SK-N-MC (cell line): ENCODE measurements around the gene FA2H.

ENCODE experiments used
- DNase-seq: peaks from one replicate; pipeline ENCODE4 v3.0.0-alpha.2; 2011; ENCODE audit warnings: low read depth, low spot score
- H3K27ac ChIP-seq: fragments of 200-600 bp; sonication (generic); 2 replicates; pipeline ENCODE4 v1.5.1; 2016; ENCODE audit warnings: mixed run types
- H3K36me3 ChIP-seq: fragments of 200-600 bp; sonication (generic); 2 replicates; pipeline ENCODE4 v1.6.1; 2017; ENCODE audit warnings: antibody characterized with exemption, low read length, mixed read lengths; ENCODE audit not compliant: insufficient read depth
- H3K4me3 ChIP-seq: fragments of 200-600 bp; sonication (generic); 2 replicates; pipeline ENCODE4 v1.5.1; 2016
- H3K9ac ChIP-seq: fragments of 200-600 bp; sonication (generic); 2 replicates; pipeline ENCODE4 v1.8.0; 2017; ENCODE audit warnings: mixed run types, mixed read lengths; ENCODE audit not compliant: insufficient read length
- H3K9me3 ChIP-seq: fragments of 200-600 bp; sonication (generic); 2 replicates; pipeline ENCODE4 v1.6.1; 2017; ENCODE audit warnings: low read depth, mild to moderate bottlenecking, antibody characterized with exemption, low read length, moderate library complexity, mixed read lengths
- EZH2 ChIP-seq: fragments of 200-600 bp; sonication (generic); IDR thresholded peaks from one replicate; pipeline ENCODE4 v1.6.1; 2017; ENCODE audit warnings: antibody characterized with exemption
- FOXP2 ChIP-seq: optimal IDR thresholded peaks from 2 replicates; pipeline ENCODE3; 2011; ENCODE audit warnings: mild to moderate bottlenecking, moderate library complexity; ENCODE audit not compliant: insufficient read depth; ENCODE audit errors: extremely low read length, control extremely low read depth
- POLR2AphosphoS5 ChIP-seq: IDR thresholded peaks from 2 replicates; pipeline ENCODE4 v1.6.1; 2012; ENCODE audit warnings: mild to moderate bottlenecking, low read depth, low read length, borderline replicate concordance

The FA2H gene

DNA sequence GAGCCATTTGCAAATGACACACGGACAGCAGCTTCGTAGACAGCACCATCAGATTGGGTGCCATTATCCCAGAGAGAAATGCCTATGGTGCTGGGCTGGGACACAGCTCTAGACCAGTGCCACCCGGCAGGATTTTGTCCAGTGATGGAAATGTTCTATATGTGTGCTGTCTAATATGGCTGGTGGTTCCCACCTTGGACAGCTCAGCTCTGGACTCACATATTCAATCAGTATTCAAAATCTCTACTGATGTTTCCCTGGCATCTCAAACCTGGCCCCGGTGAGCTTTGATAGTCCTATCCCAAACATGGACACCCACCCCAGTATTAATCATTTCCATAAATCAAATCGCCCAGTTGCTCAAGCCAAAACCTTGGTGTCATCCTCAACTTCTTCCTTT is 23.0 kb downstream of the FA2H start:
- Histone ChIP-seq H3K9me3 (no peaks in the 10 kb centered on the region), H3K27ac (no peak overlapping the region)
- TF ChIP-seq EZH2 (no peak), FOXP2 (no peak), POLR2AphosphoS5 (no peak)

DNA sequence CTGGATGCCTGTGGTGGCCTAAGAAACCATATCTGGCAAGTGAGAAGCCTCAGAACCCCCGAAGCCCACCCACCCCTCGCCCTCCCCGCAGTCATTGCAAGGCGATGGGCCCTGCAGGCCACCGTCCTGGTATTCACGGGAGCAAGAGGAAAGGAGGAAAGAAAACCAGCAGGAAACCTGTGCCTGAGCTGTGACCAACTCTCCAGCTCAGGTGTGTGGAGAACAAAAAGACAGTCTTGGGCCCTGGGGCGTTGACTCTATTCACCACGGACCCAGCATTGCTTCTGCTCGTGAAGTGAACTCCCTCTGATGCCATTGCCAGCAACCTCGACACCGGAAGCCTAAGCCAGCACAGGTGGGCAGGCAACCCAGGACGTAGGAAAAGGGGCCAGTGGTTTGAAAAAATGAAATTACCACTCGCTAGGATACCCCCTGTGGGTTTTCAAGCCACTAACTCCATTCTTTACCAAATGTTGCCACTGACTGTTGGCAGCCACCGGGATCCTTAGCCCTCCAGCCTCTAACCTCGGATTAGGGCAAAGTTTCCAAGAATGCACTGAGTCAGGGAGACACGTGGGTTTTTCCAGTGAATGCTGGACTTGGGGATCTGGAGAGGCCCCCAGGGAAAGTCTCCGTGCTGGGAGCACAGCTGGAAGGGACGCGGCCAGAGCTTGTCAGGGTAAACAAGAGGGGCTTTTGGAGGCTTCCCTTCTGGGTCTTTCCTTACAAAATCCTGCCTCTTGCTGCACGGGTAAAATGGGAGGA is 25.1 kb downstream of the FA2H start:
- Histone ChIP-seq H3K27ac (no peak overlapping the region), H3K36me3 (no peaks in the 10 kb centered on the region), H3K9ac (no peak overlapping the region), H3K4me3 (no peak overlapping the region), H3K9me3 (no peaks in the 10 kb centered on the region)
- TF ChIP-seq FOXP2 (no peak), POLR2AphosphoS5 (no peak), EZH2 (no peak)
- DNase-seq: no peak

More for the DNA sequence above, 23.0 kb downstream of the FA2H start:
- Histone ChIP-seq H3K36me3 (no peaks in the 10 kb centered on the region), H3K9ac (no peak overlapping the region), H3K4me3 (no peak overlapping the region)
- no peak for DNase-seq

DNA sequence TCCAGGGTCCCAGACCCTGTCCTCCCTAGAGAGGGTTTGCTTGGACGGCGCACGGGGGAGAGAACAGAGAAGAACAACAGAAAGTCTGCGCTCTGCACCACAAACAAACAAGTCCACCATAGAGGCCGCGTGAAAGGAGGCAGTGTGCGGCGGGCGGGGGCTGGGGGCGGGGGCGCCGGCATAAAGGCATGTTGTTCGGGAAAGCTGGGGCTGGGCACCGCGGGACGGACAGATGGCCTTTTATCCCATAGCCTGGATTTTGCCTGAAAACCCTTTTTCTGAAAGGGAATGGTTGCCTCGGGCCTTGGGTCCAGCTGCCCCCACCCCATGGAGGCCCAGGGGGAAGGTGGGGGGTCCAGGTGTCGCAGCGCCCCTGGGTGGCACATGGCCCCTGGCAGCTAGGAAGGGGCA is 26.0 kb downstream of the FA2H start:
- H3K9me3 ChIP-seq: no peaks in the 10 kb centered on the region
- no peak overlapping the region for H3K4me3 ChIP-seq
- no peak for DNase-seq
- no peak overlapping the region for H3K27ac ChIP-seq
- H3K36me3 ChIP-seq: no peaks in the 10 kb centered on the region
- H3K9ac ChIP-seq: no peak overlapping the region
- no peak for TF ChIP-seq FOXP2
- no peak for TF ChIP-seq EZH2
- TF ChIP-seq POLR2AphosphoS5: no peak

DNA sequence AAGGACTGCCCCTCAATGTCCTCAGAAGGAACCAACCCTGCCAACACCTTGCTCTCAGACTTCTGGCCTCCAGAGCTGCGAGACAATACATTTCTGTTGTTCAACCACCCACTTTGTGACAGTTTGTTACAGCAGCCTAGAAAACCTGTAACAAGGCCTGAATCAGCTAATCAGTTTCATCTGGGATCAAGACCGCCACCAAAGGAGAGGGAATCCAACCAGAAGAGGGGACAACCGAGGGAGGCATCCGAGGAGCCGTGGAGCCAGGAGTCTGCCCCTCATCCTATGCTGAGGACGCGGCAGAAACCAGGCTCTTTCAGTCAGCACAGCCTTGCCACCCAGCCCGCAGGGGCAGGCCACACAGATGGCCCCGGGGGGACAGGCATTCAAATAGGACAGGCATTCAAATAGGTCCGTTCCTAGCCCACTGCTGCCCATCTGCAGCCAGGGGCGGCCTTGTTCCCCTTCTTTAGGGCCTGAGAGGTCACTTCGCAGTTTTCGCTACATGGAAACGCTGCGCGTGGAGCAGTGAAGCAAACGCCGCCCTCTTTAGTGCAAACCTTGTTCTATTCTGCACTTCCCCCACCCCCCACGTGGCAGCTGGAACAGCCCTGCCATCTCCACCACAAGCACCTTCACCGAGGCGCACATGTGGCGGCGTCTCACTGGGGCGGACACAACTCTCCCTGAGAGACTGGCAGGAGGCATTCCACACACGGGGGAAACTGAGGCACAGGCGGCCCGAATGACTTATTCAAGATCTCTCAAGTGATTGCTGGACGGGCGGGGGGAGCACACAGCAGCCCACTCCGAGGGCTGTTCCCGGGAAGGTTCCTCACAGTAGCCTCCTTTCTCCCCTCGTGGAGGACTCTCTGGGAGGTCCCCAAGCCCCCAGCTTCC is 26.7 kb downstream of the FA2H start:
- H3K4me3 ChIP-seq: no peak overlapping the region
- no peak for DNase-seq
- H3K36me3 ChIP-seq: no peaks in the 10 kb centered on the region
- no peak overlapping the region for H3K9ac ChIP-seq
- no peak overlapping the region for H3K27ac ChIP-seq
- TF ChIP-seq EZH2: no peak
- no peak for TF ChIP-seq FOXP2
- TF ChIP-seq POLR2AphosphoS5: no peak
- no peaks in the 10 kb centered on the region for H3K9me3 ChIP-seq

DNA sequence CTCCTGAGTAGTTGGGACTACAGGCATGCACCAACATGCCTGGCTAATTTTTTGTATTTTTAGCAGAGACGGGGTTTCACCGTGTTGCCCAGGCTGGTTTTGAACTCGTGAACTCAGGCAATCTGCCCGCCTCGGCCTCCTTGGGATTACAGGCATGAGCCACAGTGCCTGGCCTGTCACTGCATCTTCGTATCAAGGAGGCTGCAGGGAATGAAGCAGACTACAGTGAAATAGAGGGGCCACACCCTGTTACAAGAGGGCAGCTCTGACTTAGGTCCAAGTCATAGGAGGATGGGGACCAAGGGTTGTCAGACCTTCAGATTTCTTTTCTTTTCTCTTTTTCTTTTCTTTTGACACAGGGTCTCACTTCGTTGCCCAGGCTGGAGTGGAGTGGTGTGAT is 28.7 kb downstream of the FA2H start:
- DNase-seq: no peak
- Histone ChIP-seq H3K9ac (no peak overlapping the region), H3K27ac (no peak overlapping the region), H3K4me3 (no peak overlapping the region), H3K36me3 (no peaks in the 10 kb centered on the region), H3K9me3 (no peaks in the 10 kb centered on the region)
- no peak for TF ChIP-seq EZH2
- TF ChIP-seq POLR2AphosphoS5: no peak

DNA sequence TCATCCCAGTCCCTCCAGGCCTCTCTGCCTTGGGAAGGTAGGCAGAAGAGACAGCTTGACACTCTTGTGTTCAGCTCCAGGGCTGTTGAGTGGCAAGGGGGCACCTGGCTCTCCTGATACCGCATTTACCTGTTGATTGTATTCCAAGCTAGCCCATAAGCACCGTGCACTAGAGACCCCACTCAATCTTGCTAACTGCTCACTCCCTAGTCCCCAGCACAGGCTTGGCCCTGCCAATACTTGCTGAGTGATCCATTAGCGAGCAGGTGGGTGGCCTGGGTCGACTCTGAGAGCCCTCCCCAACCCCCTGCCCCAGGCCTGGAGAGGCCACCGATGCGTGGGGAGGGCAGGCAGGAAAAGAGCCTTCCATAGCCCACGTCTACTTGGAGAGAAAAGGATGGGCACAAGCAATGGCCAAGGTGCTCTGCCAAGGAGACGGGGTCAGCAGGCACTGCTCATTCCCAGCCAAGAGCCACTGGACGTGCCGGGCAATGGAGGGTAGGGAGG is 29.5 kb downstream of the FA2H start:
- no peak overlapping the region for H3K27ac ChIP-seq
- H3K36me3 ChIP-seq: no peaks in the 10 kb centered on the region
- H3K9me3 ChIP-seq: no peaks in the 10 kb centered on the region
- H3K9ac ChIP-seq: no peak overlapping the region
- TF ChIP-seq FOXP2 (no peak), EZH2 (no peak), POLR2AphosphoS5 (no peak)
- no peak overlapping the region for H3K4me3 ChIP-seq
- no peak for DNase-seq

DNA sequence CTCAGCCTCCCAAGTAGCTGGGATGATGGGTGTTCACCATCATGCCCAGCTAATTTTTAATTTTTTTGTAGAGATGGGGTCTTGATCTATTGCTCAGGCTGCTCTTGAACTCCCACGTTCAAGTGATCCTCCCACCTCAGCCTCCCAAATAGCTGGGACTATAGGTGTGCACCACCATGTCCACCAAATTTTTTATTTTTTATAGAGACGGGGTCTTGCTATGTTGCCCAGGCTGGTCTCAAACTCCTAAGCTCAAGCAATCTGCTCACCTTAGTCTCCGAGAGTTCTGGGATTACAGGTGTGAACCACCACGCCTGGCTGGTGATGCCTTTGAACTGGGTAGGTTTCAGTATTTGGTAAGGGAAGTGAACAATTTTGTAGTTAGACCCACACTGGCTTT is 30.1 kb downstream of the FA2H start:
- Histone ChIP-seq H3K4me3 (no peak overlapping the region), H3K9me3 (no peaks in the 10 kb centered on the region), H3K27ac (no peak overlapping the region), H3K9ac (no peak overlapping the region), H3K36me3 (no peaks in the 10 kb centered on the region)
- no peak for TF ChIP-seq EZH2
- no peak for TF ChIP-seq FOXP2
- no peak for TF ChIP-seq POLR2AphosphoS5
- DNase-seq: no peak

DNA sequence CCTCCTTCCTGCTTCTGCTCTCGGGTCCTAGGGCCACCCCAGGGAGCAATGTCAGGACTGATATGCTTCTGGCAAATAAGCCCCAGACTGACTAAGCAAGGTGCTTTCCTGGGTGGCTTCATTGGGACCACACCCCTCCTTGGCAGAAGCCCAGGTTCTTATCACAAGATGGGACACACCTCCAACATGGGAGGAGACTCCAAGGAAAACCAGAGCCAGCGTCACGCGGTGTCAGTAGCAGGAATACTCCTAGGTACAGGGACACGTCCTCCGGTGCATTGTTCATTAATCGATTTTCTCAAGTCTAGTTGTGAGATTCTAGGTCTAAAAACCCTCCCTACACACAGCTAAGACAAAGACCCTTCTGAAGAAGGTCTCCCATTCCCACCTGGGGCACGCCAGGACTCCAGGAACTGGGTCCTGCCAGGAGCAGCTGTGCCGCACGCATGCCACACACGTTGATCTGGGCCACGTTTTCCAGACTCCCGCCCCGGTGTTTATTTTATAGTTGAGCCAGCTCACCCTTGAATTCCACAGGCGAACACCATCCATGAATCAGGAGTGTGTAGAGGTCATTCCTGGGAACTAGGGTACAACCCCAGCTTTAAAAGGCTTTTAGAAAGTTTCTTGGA is 30.8 kb downstream of the FA2H start:
- no peaks in the 10 kb centered on the region for H3K9me3 ChIP-seq
- DNase-seq: no peak
- no peak overlapping the region for H3K9ac ChIP-seq
- TF ChIP-seq EZH2 (no peak), POLR2AphosphoS5 (no peak), FOXP2 (no peak)
- no peaks in the 10 kb centered on the region for H3K36me3 ChIP-seq
- H3K27ac ChIP-seq: no peak overlapping the region
- no peak overlapping the region for H3K4me3 ChIP-seq
